C4-2B (cell line): ENCODE measurements around the gene CKMT2.

ENCODE experiments used
- CTCF ChIP-seq: fragments of 450-650 bp; conservative IDR thresholded peaks from 2 replicates; pipeline ENCODE4 v1.5.1; 2017; ENCODE audit warnings: mild to moderate bottlenecking
- ZFX ChIP-seq: fragments of 450-650 bp; IDR thresholded peaks from 2 replicates; pipeline ENCODE4 v1.6.1; 2017

- TF ChIP-seq CTCF: no peak
- no peak for TF ChIP-seq ZFX
These were observed 13.7 kb upstream of the CKMT2 start for GRCh38 chr5:81219389-81219788.
